Measurements from ENCODE around the gene NACC2. TPM values are rescaled to one million over a fixed set of nuclear protein-coding genes. Genes with fewer than 3 reads are reported as not detected.

NACC2 gene
- total and polyA plus RNA-seq, 9 of the 15 experiments (the other 6 are each of a cell fraction or from before 2014, with no cell fraction given) = 0.70 to 25.1 (median 5.6) TPM

DNA sequence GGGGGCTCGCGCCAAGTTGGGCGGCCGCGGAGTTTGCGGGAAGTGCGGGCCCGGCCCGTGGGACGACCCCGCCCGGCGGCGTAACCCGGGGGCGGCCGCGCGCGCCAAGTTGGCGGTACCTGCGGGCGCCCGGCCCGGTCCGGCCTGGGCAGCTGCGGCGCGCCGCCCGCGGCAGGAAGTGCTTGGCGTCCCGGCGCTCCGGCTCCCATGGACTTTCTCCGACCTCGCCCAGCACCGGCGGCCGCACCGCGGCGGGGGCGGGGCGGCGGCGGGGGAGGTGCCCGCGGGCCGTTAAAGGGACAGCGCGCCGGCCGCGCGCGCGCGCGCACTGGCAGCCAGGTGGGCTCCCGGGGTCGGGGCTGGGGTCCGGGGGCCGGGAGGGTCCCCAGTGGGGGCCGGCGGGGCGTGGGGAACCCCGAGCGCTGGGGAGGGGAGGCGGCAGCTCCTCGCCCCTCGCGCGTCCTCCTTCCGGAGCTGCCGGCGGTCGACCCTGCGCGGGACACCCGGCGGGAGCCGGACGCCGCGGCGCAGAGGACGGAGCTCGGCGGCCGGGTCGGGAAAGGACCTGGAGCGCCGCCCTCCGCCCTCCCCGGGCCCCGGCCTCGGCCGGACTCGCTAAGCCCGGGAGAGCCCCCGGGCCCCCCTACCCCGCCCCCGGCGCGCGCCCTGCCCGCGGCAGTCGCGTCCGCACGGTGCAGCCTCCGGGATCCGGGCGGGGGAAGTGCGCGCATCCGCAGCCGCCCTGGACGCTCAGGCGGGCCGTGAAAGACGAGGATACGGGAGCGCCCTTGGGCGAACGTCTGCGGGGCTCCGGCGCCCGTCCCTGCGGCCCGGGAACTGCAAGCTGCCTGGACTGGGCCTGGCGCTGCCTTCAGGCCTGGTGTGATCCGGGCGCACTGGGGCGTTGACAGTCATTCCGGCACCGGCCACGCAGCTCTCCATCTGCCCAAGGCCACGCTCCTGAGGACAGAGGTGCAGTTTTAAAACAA is at the start of gene NACC2 (continued):
- TF ChIP-seq CXXC5 (CRISPR knock-in tag; IDR thresholded peaks at IDR 0.05) (peak; percentile 68), YY1 (IDR thresholded peaks at IDR 0.05; ENCODE audit: borderline replicate concordance in 1 of 3, control insufficient read depth in 1 of 3, extremely low read depth in 1 of 3, insufficient read depth in 3 of 3, insufficient read length in 1 of 3, insufficient replicate concordance in 2 of 3, low read depth in 1 of 3, low read length in 2 of 3) (peak in 2 of 3 experiments; percentile 53 to 73), DNMT1 (IDR thresholded peaks at IDR 0.05) (no peak), RB1 (IDR thresholded peaks at IDR 0.05; ENCODE audit: low read depth) (0 out of 2 replicates have a peak, but pooled peaks have one; percentile 51), PRPF4 (IDR thresholded peaks at IDR 0.05; ENCODE audit: insufficient read depth, low read depth, low read length, poor library complexity, severe bottlenecking) (no peak), POLR2G (IDR thresholded peaks at IDR 0.05; ENCODE audit: low read depth, low read length) (peak; percentile 54), MECOM (CRISPR knock-in tag; IDR thresholded peaks at IDR 0.05) (no peak), RBM34 (IDR thresholded peaks at IDR 0.05; ENCODE audit: borderline replicate concordance, insufficient read depth, low read length) (no peak), GABPB1 (CRISPR knock-in tag; IDR thresholded peaks at IDR 0.05) (peak; percentile 50; the same call in 1 of the 2 replicates), ELF1 (tag; IDR thresholded peaks at IDR 0.05) (peak; percentile 58; the same call in 1 of the 2 replicates), TAF1 (IDR thresholded peaks at IDR 0.05; ENCODE audit: control insufficient read depth, extremely low read depth, insufficient read depth, low read length, severe bottlenecking) (peak; percentile 67), EP400 (IDR thresholded peaks at IDR 0.05) (no peak), ZFX (CRISPR knock-in tag; IDR thresholded peaks at IDR 0.05) (peak; percentile 57)
- TF ChIP-seq, protein P1, sequence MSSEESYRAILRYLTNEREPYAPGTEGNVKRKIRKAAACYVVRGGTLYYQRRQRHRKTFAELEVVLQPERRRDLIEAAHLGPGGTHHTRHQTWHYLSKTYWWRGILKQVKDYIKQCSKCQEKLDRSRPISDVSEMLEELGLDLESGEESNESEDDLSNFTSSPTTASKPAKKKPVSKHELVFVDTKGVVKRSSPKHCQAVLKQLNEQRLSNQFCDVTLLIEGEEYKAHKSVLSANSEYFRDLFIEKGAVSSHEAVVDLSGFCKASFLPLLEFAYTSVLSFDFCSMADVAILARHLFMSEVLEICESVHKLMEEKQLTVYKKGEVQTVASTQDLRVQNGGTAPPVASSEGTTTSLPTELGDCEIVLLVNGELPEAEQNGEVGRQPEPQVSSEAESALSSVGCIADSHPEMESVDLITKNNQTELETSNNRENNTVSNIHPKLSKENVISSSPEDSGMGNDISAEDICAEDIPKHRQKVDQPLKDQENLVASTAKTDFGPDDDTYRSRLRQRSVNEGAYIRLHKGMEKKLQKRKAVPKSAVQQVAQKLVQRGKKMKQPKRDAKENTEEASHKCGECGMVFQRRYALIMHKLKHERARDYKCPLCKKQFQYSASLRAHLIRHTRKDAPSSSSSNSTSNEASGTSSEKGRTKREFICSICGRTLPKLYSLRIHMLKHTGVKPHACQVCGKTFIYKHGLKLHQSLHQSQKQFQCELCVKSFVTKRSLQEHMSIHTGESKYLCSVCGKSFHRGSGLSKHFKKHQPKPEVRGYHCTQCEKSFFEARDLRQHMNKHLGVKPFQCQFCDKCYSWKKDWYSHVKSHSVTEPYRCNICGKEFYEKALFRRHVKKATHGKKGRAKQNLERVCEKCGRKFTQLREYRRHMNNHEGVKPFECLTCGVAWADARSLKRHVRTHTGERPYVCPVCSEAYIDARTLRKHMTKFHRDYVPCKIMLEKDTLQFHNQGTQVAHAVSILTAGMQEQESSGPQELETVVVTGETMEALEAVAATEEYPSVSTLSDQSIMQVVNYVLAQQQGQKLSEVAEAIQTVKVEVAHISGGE (CRISPR knock-in tag; IDR thresholded peaks at IDR 0.05) = peak in 1 of 3 experiments; percentile 70; a peak in 2 of 6 replicates
- TF ChIP-seq, protein P2, sequence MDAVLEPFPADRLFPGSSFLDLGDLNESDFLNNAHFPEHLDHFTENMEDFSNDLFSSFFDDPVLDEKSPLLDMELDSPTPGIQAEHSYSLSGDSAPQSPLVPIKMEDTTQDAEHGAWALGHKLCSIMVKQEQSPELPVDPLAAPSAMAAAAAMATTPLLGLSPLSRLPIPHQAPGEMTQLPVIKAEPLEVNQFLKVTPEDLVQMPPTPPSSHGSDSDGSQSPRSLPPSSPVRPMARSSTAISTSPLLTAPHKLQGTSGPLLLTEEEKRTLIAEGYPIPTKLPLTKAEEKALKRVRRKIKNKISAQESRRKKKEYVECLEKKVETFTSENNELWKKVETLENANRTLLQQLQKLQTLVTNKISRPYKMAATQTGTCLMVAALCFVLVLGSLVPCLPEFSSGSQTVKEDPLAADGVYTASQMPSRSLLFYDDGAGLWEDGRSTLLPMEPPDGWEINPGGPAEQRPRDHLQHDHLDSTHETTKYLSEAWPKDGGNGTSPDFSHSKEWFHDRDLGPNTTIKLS (IDR thresholded peaks at IDR 0.05; ENCODE audit: borderline replicate concordance, low read depth) = no peak
- TF ChIP-seq, protein P3, sequence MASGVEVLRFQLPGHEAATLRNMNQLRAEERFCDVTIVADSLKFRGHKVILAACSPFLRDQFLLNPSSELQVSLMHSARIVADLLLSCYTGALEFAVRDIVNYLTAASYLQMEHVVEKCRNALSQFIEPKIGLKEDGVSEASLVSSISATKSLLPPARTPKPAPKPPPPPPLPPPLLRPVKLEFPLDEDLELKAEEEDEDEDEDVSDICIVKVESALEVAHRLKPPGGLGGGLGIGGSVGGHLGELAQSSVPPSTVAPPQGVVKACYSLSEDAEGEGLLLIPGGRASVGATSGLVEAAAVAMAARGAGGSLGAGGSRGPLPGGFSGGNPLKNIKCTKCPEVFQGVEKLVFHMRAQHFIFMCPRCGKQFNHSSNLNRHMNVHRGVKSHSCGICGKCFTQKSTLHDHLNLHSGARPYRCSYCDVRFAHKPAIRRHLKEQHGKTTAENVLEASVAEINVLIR (CRISPR knock-in tag; IDR thresholded peaks at IDR 0.05) = no peak
- TF ChIP-seq, protein P4, sequence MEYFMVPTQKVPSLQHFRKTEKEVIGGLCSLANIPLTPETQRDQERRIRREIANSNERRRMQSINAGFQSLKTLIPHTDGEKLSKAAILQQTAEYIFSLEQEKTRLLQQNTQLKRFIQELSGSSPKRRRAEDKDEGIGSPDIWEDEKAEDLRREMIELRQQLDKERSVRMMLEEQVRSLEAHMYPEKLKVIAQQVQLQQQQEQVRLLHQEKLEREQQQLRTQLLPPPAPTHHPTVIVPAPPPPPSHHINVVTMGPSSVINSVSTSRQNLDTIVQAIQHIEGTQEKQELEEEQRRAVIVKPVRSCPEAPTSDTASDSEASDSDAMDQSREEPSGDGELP (CRISPR knock-in tag; IDR thresholded peaks at IDR 0.05; ENCODE audit: borderline replicate concordance) = peak; percentile 47; the same call in 1 of the 2 replicates

Data from K562 (cell line).